Measurements from ENCODE around the gene ARAP1. TPM values are rescaled to one million over a fixed set of nuclear protein-coding genes. Genes with fewer than 3 reads are reported as not detected.

ARAP1 gene
- total RNA-seq, 1 experiment from 2014 or later, result 47.0 TPM

- H3K4me3 Mint-ChIP-seq (ENCODE audit: unreplicated experiment), result no peak overlapping the region
- ChIA-PET CTCF (interaction anchor here (0.7 kb wide), 1 partner anchor 13 kb away, joined by 3 read pairs; no protein-coding TSS in a partner anchor), POLR2A (no interaction called here)
- no TSS peak for BruUV-seq (replicated peaks)
- H3K4me1 Mint-ChIP-seq (ENCODE audit: insufficient read depth, unreplicated experiment), result peaks cover 4% of the 10 kb centered on the region
- H3K27me3 Mint-ChIP-seq (ENCODE audit: insufficient read depth, unreplicated experiment), result no peaks in the 10 kb centered on the region
- no peaks in the 10 kb centered on the region for H3K9me3 Mint-ChIP-seq (ENCODE audit: unreplicated experiment)
- H3K36me3 Mint-ChIP-seq (ENCODE audit: insufficient read depth, unreplicated experiment), result peaks cover 69% of the 10 kb centered on the region
- no peak for DNase-seq (ENCODE audit: unreplicated experiment)
- intact Hi-C loops (cut with micrococcal nuclease), result no loop called here
- H3K27ac Mint-ChIP-seq (ENCODE audit: low read depth, unreplicated experiment), result no peak overlapping the region
- TF ChIP-seq CTCF (IDR thresholded peaks at IDR 0.05; ENCODE audit: unreplicated experiment), result no peak
These were observed 39.4 kb downstream of the ARAP1 start for GRCh38 chr11:72712841-72713240.

GRCh38 chr11:72712168-72712751, 39.9 kb downstream of the ARAP1 start:
- CTCF ChIA-PET, result no interaction called here
- no peaks in the 10 kb centered on the region for H3K27me3 Mint-ChIP-seq (ENCODE audit: insufficient read depth, unreplicated experiment)
- no peak overlapping the region for H3K27ac Mint-ChIP-seq (ENCODE audit: low read depth, unreplicated experiment)
- no peak for TF ChIP-seq CTCF (IDR thresholded peaks at IDR 0.05; ENCODE audit: unreplicated experiment)
- peaks cover 75% of the 10 kb centered on the region for H3K36me3 Mint-ChIP-seq (ENCODE audit: insufficient read depth, unreplicated experiment)
- H3K9me3 Mint-ChIP-seq (ENCODE audit: unreplicated experiment), result no peaks in the 10 kb centered on the region
- peaks cover 4% of the 10 kb centered on the region for H3K4me1 Mint-ChIP-seq (ENCODE audit: insufficient read depth, unreplicated experiment)
- POLR2A ChIA-PET, result no interaction called here
- H3K4me3 Mint-ChIP-seq (ENCODE audit: unreplicated experiment), result no peak overlapping the region
- BruUV-seq (replicated peaks), result no TSS peak
- no peak for DNase-seq (ENCODE audit: unreplicated experiment)
- intact Hi-C loops (cut with micrococcal nuclease), result no loop called here

- Mint-ChIP-seq H3K4me3 (ENCODE audit: unreplicated experiment) (no peak overlapping the region), H3K9me3 (ENCODE audit: unreplicated experiment) (no peaks in the 10 kb centered on the region), H3K36me3 (ENCODE audit: insufficient read depth, unreplicated experiment) (peaks cover 78% of the 10 kb centered on the region), H3K4me1 (ENCODE audit: insufficient read depth, unreplicated experiment) (peaks cover 4% of the 10 kb centered on the region), H3K27me3 (ENCODE audit: insufficient read depth, unreplicated experiment) (no peaks in the 10 kb centered on the region), H3K27ac (ENCODE audit: low read depth, unreplicated experiment) (no peak overlapping the region)
- CTCF ChIA-PET, result no interaction called here
- POLR2A ChIA-PET, result no interaction called here
- BruUV-seq (replicated peaks), result no TSS peak
- intact Hi-C loops (cut with micrococcal nuclease), result no loop called here
- no peak for DNase-seq (ENCODE audit: unreplicated experiment)
- no peak for TF ChIP-seq CTCF (IDR thresholded peaks at IDR 0.05; ENCODE audit: unreplicated experiment)
These were observed 41.1 kb downstream of the ARAP1 start for GRCh38 chr11:72711141-72711540.

- TF ChIP-seq CTCF (IDR thresholded peaks at IDR 0.05; ENCODE audit: unreplicated experiment), result no peak
- no TSS peak for BruUV-seq (replicated peaks)
- Mint-ChIP-seq H3K9me3 (ENCODE audit: unreplicated experiment) (no peaks in the 10 kb centered on the region), H3K36me3 (ENCODE audit: insufficient read depth, unreplicated experiment) (peaks cover 76% of the 10 kb centered on the region), H3K4me3 (ENCODE audit: unreplicated experiment) (no peak overlapping the region), H3K27ac (ENCODE audit: low read depth, unreplicated experiment) (no peak overlapping the region), H3K4me1 (ENCODE audit: insufficient read depth, unreplicated experiment) (no peaks in the 10 kb centered on the region), H3K27me3 (ENCODE audit: insufficient read depth, unreplicated experiment) (no peaks in the 10 kb centered on the region)
- intact Hi-C loops (cut with micrococcal nuclease), result no loop called here
- POLR2A ChIA-PET, result no interaction called here
- no peak for DNase-seq (ENCODE audit: unreplicated experiment)
- CTCF ChIA-PET, result interaction anchor here (0.5 to 0.9 kb wide), 2 partner anchors 93 to 124 kb away, joined by 3 to 4 read pairs; no protein-coding TSS in a partner anchor
These were observed 41.9 kb downstream of the ARAP1 start for GRCh38 chr11:72710278-72710677.

Measured in MCF 10A (cell line).